Measurements from ENCODE around the gene OOSP4A. TPM values are rescaled to one million over a fixed set of nuclear protein-coding genes. Genes with fewer than 3 reads are reported as not detected.

OOSP4A gene
- not detected for total RNA-seq

DNA sequence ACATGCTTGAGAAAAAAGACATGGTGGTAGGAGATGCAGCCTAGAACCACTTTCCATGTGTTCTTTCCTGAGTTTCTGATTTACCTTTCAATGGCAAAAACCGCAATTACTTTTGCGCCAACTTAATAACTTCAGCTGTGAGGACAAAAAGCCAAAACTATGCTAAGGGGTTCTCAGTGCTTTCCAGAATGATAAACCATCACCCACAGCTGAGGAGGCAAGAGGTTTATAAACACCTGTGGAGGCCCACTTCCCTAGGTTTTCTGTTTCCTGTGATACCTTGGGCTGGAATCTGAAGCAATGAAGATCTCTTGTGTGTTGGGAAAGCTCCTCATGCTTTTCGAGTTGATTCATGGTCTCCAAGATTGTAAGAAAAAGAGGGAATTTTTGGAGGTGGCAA is at the start of gene OOSP4A:
Gene OOSP4A, plus strand, starts transcription at position 301 of the 400 bp plus-strand sequence. Its CDS starts 0 bp downstream, at position 301.
- DNase-seq (ENCODE audit: low spot score in 2 of 2) (no peak), ATAC-seq (no peak)
- no peak within 1 kb of the TSS for H3K27ac Mint-ChIP-seq
- no peaks in the 10 kb centered on the region for H3K9me3 Mint-ChIP-seq
- H3K36me3 Mint-ChIP-seq, result no peaks in the 10 kb centered on the region

DNA sequence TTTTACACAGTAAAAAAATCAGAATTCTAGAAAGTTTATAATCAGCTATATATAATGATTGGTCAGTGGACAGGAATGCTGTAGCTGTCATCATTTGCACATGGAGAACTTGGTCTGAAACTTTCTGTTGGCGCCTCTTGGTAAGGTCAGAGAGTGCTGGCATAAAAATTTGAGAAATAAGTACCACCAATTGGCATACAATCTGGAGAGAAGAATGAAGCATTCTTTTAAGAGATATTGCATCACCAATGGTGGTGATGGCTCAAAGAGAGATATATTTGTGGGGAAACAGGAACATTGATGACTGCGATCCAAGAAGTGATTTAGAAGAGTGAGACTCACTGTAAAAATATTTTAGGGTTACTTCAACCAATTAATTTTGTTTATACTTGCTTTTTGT is 45.4 kb upstream of the OOSP4A start:
- no peak for ATAC-seq

DNA sequence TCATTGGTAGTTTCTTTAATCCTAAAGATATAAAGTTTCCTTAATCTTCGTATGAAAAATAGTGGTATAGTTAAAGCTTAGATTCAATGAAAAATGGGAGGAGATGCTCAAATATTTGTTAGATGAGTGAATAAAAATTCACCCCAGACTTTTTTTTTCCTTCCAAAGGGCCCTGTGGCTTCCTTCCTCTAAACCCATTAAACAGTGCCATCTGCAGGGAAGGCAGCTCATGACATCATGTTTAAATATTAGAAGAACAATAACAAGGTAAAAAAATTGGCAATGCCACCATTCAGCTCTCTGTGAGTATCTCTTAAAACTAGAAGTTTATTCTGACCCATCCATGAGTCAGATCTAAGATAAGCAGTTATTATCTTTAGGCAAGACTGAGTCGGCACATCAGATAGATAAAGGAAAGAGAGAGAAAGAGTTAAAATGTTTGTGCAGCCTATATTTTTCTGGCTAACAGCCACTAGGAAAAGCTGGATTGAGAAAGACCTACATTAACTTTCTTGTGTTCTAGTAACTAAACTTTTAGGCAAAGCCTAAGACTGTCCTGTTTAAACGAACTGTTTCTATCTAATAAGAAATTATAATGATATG is 44.7 kb upstream of the OOSP4A start:
- DNase-seq (ENCODE audit: low spot score in 2 of 2), result peak in 1 of 2 donors; percentile 21
- Mint-ChIP-seq H3K36me3 (peaks cover 21 to 39% of the 10 kb centered on the region in 2 donors), H3K27ac (no peak overlapping the region), H3K9me3 (peaks cover 22 to 27% of the 10 kb centered on the region in 2 donors)
- peak in 1 of 2 donors; percentile 32 for ATAC-seq

More for the DNA sequence above, 45.4 kb upstream of the OOSP4A start:
- no peak overlapping the region for H3K27ac Mint-ChIP-seq
- H3K36me3 Mint-ChIP-seq, result peaks cover 17 to 35% of the 10 kb centered on the region in 2 donors
- DNase-seq (ENCODE audit: low spot score in 2 of 2), result no peak
- peaks cover 17 to 23% of the 10 kb centered on the region in 2 donors for H3K9me3 Mint-ChIP-seq

DNA sequence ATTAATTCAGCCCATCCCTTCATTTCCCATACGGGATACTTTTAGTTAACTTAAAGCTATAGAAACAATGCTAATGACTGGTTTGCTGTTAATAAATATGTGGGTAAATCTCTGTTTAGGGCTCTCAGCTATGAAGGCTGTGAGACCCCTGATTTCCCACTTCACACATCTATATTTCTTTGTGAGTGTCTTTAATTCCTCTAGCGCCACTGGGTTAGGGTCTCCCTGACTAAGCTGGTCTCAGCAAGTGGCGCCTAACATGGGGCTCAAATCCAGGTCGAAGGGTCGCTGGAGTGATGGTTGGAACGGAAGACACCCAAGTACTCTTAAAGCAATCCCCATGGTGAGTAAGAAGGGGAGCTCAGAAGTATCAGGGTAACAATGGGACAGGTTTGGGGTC is 40.0 kb upstream of the OOSP4A start:
- Mint-ChIP-seq H3K27ac (no peak overlapping the region), H3K9me3 (peaks cover 25 to 39% of the 10 kb centered on the region in 2 donors), H3K36me3 (peaks cover 39 to 42% of the 10 kb centered on the region in 2 donors)
- DNase-seq (ENCODE audit: low spot score in 2 of 2) (peak in 1 of 2 donors; percentile 3), ATAC-seq (no peak)

DNA sequence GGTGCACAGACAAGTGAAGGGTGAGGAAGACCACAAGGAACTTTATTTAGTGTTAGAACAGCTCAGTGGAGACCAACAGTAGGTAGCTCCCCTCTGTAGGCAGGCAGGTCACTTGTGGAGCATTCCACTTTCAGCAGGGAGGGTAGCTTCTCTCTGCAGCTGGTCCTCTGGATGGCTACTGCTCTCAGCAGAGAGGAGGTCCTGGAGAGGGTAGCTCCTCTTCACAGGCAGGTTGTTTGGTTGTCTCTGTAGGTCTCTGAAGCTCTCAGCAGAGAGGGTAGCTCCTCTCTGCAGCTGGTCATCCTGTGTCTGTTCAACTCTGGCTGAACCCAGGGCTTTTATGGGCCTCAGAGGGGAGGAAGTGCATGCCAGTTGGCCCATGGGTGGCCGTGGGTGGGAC is 32.1 kb upstream of the OOSP4A start:
- peaks cover 0 to 14% of the 10 kb centered on the region in 2 donors for H3K36me3 Mint-ChIP-seq
- ATAC-seq, result no peak
- no peak overlapping the region for H3K27ac Mint-ChIP-seq
- DNase-seq (ENCODE audit: low spot score in 2 of 2), result no peak
- peaks cover 11 to 20% of the 10 kb centered on the region in 2 donors for H3K9me3 Mint-ChIP-seq

DNA sequence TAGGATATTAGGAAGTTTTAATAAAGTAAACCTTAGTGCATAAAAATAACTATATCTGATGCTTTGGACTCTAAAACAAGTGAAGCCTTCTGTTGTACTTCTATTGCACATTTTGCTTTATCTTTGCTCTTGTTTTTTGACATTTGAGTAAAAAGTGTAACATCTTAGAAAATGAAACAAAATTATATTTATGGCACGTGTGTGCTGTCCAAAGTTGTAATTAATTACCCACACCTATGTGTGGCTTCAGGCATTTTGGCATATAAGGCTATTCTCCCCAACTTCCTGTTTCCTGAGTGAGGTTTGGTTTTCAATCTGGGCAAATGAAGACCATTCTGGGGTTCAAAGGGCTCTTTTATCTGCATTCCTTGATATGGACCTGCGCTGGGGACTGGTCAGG is 25.7 kb upstream of the OOSP4A start, which contains the start of gene OOSP1:
Gene OOSP1, plus strand, starts transcription at position 301 of the 400 bp plus-strand sequence. Its CDS starts 23 bp downstream, at position 324.
- Mint-ChIP-seq H3K27ac (no peak within 1 kb of the TSS), H3K36me3 (no peaks in the 10 kb centered on the region), H3K9me3 (no peaks in the 10 kb centered on the region)
- ATAC-seq (no peak), DNase-seq (ENCODE audit: low spot score in 2 of 2) (no peak)

DNA sequence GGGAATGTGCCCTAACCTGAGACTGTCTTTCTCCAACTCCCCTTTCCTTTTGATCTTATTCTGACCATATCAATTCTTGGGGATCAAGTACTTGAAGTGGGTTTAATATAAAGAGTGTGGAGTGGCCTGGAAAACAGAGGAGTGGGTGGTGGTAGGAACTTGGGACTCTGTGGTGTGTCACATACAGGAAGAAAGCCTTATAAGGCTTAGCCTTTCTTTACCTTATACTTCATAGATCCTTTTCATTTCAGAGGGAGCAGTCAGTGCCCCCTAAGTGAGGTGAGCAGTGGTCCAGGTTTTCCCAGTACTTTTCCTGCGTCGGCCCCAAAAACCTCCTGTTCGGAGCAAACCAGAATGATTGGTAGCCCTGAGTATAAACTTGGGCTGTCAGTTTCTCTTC is 25.1 kb upstream of the OOSP4A start:
- no peaks in the 10 kb centered on the region for H3K36me3 Mint-ChIP-seq
- ATAC-seq, result no peak
- no peaks in the 10 kb centered on the region for H3K9me3 Mint-ChIP-seq

DNA sequence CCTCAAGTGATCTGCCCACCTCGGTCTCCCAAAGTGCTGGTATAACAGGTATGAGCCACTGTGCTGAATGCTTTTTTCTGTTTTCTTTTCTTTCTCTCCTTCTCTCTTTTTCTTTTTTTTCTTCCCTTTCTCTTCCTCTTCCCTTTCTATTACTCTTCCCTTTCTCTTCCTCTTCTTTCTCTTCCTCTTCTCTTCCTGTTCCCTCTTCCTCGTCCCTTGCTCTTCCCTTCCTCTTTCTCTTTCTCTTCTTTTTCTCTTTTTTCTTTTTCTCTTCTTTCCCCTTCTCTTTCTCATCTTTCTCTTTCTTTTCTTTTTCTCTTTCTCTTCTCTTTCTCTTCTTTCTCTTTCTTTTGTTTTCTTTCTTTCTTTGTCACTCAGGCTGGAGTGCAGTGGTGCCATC is 24.4 kb upstream of the OOSP4A start:
- no peak overlapping the region for H3K27ac Mint-ChIP-seq
- no peaks in the 10 kb centered on the region for H3K36me3 Mint-ChIP-seq
- DNase-seq (ENCODE audit: low spot score in 2 of 2) (no peak), ATAC-seq (no peak)
- H3K9me3 Mint-ChIP-seq, result no peaks in the 10 kb centered on the region

More for the DNA sequence above, 25.1 kb upstream of the OOSP4A start:
- H3K27ac Mint-ChIP-seq, result no peak overlapping the region
- no peak for DNase-seq (ENCODE audit: low spot score in 2 of 2)

DNA sequence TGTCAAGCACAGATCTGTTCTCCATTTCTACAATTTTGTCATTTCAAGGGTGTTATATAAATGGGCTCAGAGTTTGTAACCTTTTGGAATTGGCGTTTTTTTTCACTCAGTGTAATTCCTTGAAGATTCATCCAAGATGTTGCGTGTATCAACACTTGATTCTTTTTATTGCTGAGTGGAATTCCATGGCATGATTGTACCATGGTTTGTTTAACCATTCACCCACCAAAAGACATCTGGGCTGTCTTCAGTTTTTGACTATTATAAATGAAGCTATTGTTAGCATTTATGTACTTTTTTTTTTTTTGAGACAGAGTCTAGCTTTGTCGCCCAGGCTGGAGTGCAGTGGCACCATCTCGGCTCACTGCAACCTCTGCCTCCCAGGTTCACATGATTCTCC is 22.7 kb upstream of the OOSP4A start:
- Mint-ChIP-seq H3K9me3 (no peaks in the 10 kb centered on the region), H3K36me3 (no peaks in the 10 kb centered on the region), H3K27ac (no peak overlapping the region)
- DNase-seq (ENCODE audit: low spot score in 2 of 2) (no peak), ATAC-seq (no peak)

DNA sequence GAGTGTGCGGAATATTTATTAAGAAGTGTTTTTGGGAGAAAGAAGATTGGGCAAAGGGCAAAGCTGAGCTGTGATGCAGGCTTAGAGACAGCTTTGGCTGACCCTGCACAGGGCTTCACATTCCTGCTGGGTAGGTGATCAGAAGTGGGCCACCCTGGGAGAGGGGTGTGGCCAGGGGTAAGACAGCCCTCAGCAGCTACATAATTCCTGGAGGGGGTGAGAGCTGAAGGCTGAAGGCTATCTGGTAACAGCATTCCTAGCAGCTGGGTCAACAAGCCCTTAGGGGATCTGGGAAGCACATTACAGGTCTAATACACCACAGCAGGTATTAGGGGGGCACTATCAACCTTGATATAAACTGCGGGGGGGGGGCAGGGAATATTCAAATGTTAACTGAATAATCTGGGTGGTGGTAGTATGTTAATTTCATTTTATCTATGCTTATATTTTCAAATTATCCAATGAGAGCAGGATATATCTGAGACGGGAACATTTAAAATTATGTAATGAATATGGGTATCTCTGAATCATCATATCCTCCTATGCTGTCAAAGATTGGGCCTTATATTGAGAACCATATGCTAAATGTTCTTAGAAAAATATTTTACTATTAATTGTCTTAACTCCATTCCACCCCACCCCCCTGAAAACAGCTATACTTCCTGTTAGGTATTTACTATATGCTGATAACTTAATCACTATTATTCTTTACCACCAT is 19.7 kb upstream of the OOSP4A start:
- DNase-seq (ENCODE audit: low spot score in 2 of 2), result no peak
- ATAC-seq, result no peak
- H3K9me3 Mint-ChIP-seq, result no peaks in the 10 kb centered on the region
- H3K27ac Mint-ChIP-seq, result no peak overlapping the region
- no peaks in the 10 kb centered on the region for H3K36me3 Mint-ChIP-seq

DNA sequence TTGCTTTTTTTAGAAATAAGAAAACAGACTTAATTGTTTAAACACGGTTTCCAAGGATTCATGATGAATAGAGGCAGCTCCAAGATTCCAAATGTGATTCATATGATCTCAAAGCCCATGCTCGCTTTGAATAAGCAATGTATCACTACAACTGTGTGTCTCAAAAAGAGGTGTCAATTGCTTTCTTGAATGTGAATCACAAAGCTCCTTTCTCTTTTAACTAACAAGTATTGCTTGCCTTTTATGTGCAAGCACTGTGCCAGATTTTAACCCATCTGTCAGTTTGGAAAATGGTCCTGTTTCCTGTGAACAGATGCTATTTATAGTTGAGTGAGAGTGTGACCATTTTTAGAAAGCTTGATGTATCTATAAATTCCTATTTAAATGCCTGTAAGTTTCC is 19.1 kb upstream of the OOSP4A start:
- Mint-ChIP-seq H3K9me3 (no peaks in the 10 kb centered on the region), H3K36me3 (no peaks in the 10 kb centered on the region), H3K27ac (no peak overlapping the region)
- ATAC-seq, result no peak
- no peak for DNase-seq (ENCODE audit: low spot score in 2 of 2)

DNA sequence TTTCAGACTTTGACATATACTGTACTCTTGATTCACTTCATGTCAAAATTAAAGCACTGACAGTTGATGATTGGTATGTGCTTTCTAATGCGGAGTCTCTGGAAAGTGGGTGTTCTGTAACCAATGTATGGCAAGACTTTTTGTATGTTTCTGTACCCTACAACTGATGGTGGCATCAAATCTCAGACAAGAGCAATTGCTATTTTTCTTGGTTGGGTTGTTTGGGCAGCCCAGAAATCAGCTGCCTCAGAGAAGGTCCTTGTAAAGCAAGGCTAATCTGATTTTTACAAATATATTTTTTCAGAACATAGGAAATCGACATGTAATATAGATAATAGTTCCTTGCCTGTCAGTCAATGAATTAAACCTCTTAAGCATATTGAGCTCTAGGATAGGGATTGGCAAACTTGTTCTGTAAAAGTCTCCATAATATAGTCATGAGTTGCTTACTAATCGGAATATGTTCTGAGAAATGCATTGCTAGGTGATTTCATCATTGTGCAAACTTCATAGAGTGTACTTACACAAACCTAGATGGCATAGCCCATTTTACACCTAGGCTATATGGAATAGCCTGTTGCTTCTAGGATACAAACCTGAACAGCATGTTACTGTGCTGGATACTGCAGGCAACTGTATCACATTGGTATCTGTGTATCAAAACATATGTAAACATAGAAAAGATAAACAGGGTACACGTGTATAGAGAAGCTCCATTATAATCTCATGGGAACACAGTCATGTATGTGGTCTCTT is 10.2 kb upstream of the OOSP4A start:
- Mint-ChIP-seq H3K36me3 (no peaks in the 10 kb centered on the region), H3K9me3 (no peaks in the 10 kb centered on the region), H3K27ac (no peak overlapping the region)
- DNase-seq (ENCODE audit: low spot score in 2 of 2), result no peak
- ATAC-seq, result no peak

DNA sequence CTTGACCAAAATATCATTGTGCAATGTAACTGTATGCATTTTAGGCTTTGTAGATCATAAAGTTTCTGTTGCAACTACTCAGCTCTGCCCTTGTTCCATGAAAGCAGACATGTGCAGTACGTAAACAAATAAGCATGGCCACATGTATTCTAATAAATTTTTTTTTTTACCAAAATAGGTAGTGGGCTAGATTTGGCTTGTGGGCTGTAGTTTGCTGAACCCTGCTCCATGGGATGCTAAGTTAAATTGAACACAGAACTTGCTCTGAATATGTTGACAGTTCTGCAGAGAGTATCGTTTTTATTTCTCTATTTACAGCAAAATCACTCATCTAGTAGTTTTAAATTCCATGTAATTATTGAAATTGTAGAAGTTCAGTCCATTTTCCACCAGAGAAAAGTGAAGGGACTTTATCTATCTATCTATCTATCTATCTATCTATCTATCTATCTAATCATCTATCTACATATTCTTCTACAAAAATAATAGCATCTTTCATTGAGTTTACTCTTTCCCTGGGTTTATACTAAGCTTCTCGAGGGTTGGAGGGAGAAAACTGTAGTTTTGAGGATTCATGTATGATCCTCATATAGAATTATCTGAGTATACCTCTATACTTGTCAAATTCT is 9.5 kb upstream of the OOSP4A start:
- no peaks in the 10 kb centered on the region for H3K9me3 Mint-ChIP-seq
- no peaks in the 10 kb centered on the region for H3K36me3 Mint-ChIP-seq
- DNase-seq (ENCODE audit: low spot score in 2 of 2), result no peak
- ATAC-seq, result no peak
- no peak overlapping the region for H3K27ac Mint-ChIP-seq

DNA sequence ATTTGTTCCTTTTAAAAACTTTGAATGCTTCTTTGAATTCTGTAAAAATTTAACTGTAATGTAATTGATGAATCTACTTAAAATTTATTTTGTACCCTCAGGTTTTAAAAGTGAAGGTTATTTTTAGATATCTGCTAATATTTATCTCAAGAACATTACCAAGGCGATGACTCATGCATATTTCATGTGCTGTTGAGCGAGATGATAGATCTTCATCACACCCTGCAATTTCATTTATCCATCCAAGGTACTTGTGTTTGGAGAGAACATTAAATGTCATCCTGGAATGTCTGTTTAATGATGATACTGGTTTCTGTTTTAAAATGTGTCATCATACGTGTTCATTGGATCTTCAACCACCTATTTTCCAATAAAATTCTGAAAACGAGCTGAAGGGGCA is 6.7 kb upstream of the OOSP4A start:
- H3K36me3 Mint-ChIP-seq, result no peaks in the 10 kb centered on the region
- no peak for ATAC-seq
- DNase-seq (ENCODE audit: low spot score in 2 of 2), result no peak
- no peak overlapping the region for H3K27ac Mint-ChIP-seq
- no peaks in the 10 kb centered on the region for H3K9me3 Mint-ChIP-seq

DNA sequence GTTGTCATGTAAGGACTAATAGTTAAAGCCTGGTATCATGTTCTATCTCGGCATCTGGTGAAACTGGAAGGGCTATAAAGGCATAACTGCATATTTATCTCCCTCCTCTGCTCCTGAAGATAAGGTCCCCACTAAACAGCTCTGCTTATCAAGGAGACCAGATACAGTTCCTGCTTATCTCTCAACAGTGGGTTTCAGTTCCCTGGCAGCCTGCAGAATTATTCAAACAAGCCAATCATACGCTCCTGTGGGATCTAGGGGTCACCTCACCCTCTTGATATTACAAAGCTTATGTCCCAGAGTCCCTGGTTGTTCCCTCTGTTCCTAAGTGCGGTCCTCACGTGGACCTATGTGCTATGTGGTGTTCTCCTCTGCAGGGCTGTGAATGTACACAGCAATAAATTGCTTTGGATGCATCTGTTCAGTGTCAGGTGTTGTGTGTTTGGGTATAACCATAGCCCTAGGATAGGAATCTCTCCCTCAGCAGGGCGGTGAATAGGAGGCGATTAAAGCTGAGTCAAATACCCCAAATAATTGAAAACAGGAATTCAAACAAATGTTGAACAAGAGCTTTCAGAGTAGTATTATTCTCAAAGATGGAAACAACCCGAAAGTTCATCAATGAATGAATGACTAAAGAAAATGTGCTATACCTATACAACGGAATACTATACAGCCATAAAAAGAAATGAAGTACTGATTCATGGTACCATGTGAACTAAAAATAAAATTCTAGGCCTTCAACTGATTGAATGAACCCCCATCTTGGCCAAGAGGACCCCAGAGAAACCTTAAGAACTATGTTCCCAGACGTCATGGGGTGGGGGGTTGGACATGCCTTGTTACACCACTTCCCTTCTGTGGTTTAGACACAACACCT is 3.1 kb upstream of the OOSP4A start:
- Mint-ChIP-seq H3K36me3 (no peaks in the 10 kb centered on the region), H3K9me3 (no peaks in the 10 kb centered on the region), H3K27ac (no peak overlapping the region)
- no peak for DNase-seq (ENCODE audit: low spot score in 2 of 2)
- ATAC-seq, result no peak

DNA sequence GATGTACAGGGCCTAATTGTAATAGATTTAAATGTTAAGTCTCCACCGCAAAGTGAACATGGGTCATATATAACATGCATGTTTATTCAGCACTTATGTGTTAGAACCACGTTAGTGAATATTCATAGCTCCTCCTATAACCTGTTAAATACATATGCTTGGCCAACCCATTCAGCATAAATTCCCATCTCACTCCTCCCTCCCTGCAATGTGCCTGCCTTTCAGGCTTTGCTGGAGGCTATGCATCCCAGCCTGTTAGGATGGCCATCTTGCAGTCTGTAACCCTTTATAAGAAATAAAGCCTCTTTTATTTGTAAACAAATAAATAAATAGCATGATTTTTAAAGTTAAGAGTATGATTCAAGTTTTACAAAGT is 1.7 kb upstream of the OOSP4A start:
- no peak for DNase-seq (ENCODE audit: low spot score in 2 of 2)
- no peak for ATAC-seq
- H3K36me3 Mint-ChIP-seq, result no peaks in the 10 kb centered on the region
- H3K9me3 Mint-ChIP-seq, result no peaks in the 10 kb centered on the region
- H3K27ac Mint-ChIP-seq, result no peak overlapping the region

All from activated naive CD4-positive, alpha-beta T cell treated with anti-CD3 and anti-CD28 coated beads, Interleukin-2, amount 50 U/mL, for 72 hours (primary cell).